GM12891 (cell line): Measurements from ENCODE around the gene SYT3.

ENCODE experiments used
- PAX5 ChIP-seq: IDR thresholded peaks from 2 replicates; pipeline ENCODE4 v1.6.1; 2011; ENCODE audit warnings: low read length, moderate library complexity, mild to moderate bottlenecking; ENCODE audit not compliant: insufficient read depth, severe bottlenecking
- POLR2AphosphoS5 ChIP-seq: IDR thresholded peaks from 2 replicates; pipeline ENCODE4 v1.6.1; 2011; ENCODE audit warnings: low read depth, low read length, control low read depth

- TF ChIP-seq POLR2AphosphoS5, result no peak
- TF ChIP-seq PAX5, result no peak
These were observed 38.0 kb upstream of the SYT3 start for GRCh38 chr19:50677636-50678035.
